HCT116 (cell line): Measurements from ENCODE around the gene C1orf116.

Experiments
- CTCF ChIP-seq, 3 experiments: fragments of 200-600 bp in 1 of 3; sonication (generic) in 1 of 3; IDR thresholded peaks in 2 of 3; conservative IDR thresholded peaks in 1 of 3; 2 replicates each; pipeline ENCODE4 v1.5.1; 2012 to 2017; ENCODE audit warnings: low read depth in 2 of 3, low read length in 2 of 3, antibody characterized with exemption in 1 of 3, borderline replicate concordance in 1 of 3, control low read depth in 1 of 3, mild to moderate bottlenecking in 1 of 3, mixed read lengths in 1 of 3, mixed run types in 1 of 3, moderate library complexity in 1 of 3; ENCODE audit not compliant: insufficient read depth in 1 of 3
- EZH2 ChIP-seq: fragments of 200-600 bp; sonication (generic); IDR thresholded peaks from 2 replicates; pipeline ENCODE4 v1.6.1; 2017; ENCODE audit warnings: antibody characterized with exemption, mixed run types
- MAX ChIP-seq: IDR thresholded peaks from 2 replicates; pipeline ENCODE4 v1.6.1; 2012
- POLR2A ChIP-seq: IDR thresholded peaks from 2 replicates; pipeline ENCODE4 v1.7.0; 2011; ENCODE audit warnings: borderline replicate concordance; ENCODE audit not compliant: insufficient read depth, insufficient read length; ENCODE audit errors: extremely low read depth
- POLR2AphosphoS5 ChIP-seq: IDR thresholded peaks from 2 replicates; pipeline ENCODE4 v1.6.1; 2011; ENCODE audit warnings: mild to moderate bottlenecking, low read depth, low read length, moderate library complexity
- RAD21 ChIP-seq: IDR thresholded peaks from 2 replicates; pipeline ENCODE4 v1.6.1; 2012; ENCODE audit warnings: low read depth, mild to moderate bottlenecking
- SIN3A ChIP-seq: IDR thresholded peaks from 2 replicates; pipeline ENCODE4 v1.6.1; 2012; ENCODE audit warnings: low read depth
- SP1 ChIP-seq: IDR thresholded peaks from 2 replicates; pipeline ENCODE4 v1.6.1; 2012; ENCODE audit warnings: low read depth
- SRF ChIP-seq: IDR thresholded peaks from 2 replicates; pipeline ENCODE4 v1.6.1; 2012; ENCODE audit warnings: low read depth
- YY1 ChIP-seq: IDR thresholded peaks from 2 replicates; pipeline ENCODE4 v1.6.1; 2011; ENCODE audit warnings: low read length, low read depth, moderate library complexity, mild to moderate bottlenecking; ENCODE audit not compliant: insufficient replicate concordance; ENCODE audit errors: extremely low read depth
- TF ChIP-seq, protein P1 (sequence below): IDR thresholded peaks from 2 replicates; pipeline ENCODE4 v1.6.1; 2012; ENCODE audit warnings: low read depth
- TF ChIP-seq, protein P2 (sequence below): IDR thresholded peaks from 2 replicates; pipeline ENCODE4 v1.6.1; 2012

DNA sequence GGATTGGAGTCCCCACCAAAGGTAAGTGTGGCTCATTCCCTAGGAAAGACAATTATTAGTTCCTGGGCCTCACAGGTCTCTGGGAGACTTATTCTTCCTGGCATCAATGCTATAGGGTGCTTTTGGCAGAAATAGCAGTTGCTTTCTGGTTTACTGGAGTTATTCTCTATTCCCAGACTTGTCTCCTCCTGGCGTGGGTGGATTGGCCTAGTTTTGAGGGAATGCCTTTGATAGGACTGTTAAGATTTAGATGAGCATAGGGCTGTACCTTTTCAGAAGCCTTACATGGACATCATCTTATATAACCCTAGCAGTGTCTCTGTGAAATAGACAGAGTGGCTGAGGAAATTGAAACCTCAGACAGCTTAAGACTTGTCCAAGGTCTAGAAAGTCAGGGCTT is 29.5 kb upstream of the C1orf116 start:
- TF ChIP-seq YY1 (no peak), EZH2 (no peak), SIN3A (no peak), POLR2A (no peak), CTCF (IDR thresholded peaks at IDR 0.05 in 2 of 3, conservative IDR thresholded peaks at IDR 0.05 in 1 of 3; ENCODE audit: borderline replicate concordance in 1 of 3, insufficient read depth in 1 of 3, low read depth in 2 of 3, low read length in 2 of 3) (no peak), SP1 (no peak), RAD21 (no peak), POLR2AphosphoS5 (no peak), SRF (no peak), MAX (no peak)
- TF ChIP-seq, protein P1, sequence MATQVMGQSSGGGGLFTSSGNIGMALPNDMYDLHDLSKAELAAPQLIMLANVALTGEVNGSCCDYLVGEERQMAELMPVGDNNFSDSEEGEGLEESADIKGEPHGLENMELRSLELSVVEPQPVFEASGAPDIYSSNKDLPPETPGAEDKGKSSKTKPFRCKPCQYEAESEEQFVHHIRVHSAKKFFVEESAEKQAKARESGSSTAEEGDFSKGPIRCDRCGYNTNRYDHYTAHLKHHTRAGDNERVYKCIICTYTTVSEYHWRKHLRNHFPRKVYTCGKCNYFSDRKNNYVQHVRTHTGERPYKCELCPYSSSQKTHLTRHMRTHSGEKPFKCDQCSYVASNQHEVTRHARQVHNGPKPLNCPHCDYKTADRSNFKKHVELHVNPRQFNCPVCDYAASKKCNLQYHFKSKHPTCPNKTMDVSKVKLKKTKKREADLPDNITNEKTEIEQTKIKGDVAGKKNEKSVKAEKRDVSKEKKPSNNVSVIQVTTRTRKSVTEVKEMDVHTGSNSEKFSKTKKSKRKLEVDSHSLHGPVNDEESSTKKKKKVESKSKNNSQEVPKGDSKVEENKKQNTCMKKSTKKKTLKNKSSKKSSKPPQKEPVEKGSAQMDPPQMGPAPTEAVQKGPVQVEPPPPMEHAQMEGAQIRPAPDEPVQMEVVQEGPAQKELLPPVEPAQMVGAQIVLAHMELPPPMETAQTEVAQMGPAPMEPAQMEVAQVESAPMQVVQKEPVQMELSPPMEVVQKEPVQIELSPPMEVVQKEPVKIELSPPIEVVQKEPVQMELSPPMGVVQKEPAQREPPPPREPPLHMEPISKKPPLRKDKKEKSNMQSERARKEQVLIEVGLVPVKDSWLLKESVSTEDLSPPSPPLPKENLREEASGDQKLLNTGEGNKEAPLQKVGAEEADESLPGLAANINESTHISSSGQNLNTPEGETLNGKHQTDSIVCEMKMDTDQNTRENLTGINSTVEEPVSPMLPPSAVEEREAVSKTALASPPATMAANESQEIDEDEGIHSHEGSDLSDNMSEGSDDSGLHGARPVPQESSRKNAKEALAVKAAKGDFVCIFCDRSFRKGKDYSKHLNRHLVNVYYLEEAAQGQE, result no peak
- TF ChIP-seq, protein P2, sequence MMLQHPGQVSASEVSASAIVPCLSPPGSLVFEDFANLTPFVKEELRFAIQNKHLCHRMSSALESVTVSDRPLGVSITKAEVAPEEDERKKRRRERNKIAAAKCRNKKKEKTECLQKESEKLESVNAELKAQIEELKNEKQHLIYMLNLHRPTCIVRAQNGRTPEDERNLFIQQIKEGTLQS, result no peak
